A673 (cell line): Measurements from ENCODE around the gene NFKBIA. TPM values are rescaled to one million over a fixed set of nuclear protein-coding genes. Genes with fewer than 3 reads are reported as not detected.

Source experiments
- BruUV-seq: library from RNA; stranded (reverse); fragments of 400-500 nt; replicated peaks from 2 replicates; lab custom pipeline; 2021; lab: Mats Ljungman, UMichigan
- CTCF ChIA-PET: fragments of 300-600 bp; sonication (Branson Sonifier 250); formaldehyde crosslinking; loops from one replicate; lab custom pipeline; 2022; ENCODE audit warnings: antibody characterized with exemption; lab: Charles Lee
- POLR2A ChIA-PET: fragments of 300-600 bp; sonication (Branson Sonifier 250); formaldehyde crosslinking; loops from one replicate; lab custom pipeline; 2022; ENCODE audit warnings: antibody characterized with exemption; ENCODE audit not compliant: low non-redundant PET; lab: Charles Lee
- DNase-seq: peaks from one replicate; pipeline ENCODE4 v3.0.0-alpha.2; 2015; ENCODE audit warnings: low spot score
- H3K27ac ChIP-seq: fragments of 200-600 bp; sonication (generic); 2 replicates; pipeline ENCODE4 v1.5.1; 2016; ENCODE audit warnings: mixed run types, low read depth, mild to moderate bottlenecking, mixed read lengths, antibody characterized with exemption, low read length; ENCODE audit not compliant: poor library complexity, severe bottlenecking
- H3K27me3 ChIP-seq: fragments of 200-600 bp; sonication (generic); replicated peaks from 2 replicates; pipeline ENCODE4 v1.6.1; 2017; ENCODE audit warnings: mixed run types, low read depth, mild to moderate bottlenecking, mixed read lengths, antibody characterized with exemption, low read length; ENCODE audit not compliant: insufficient read depth, poor library complexity
- H3K36me3 ChIP-seq: fragments of 200-600 bp; sonication (generic); 2 replicates; pipeline ENCODE4 v1.6.1; 2016; ENCODE audit warnings: mixed run types, mild to moderate bottlenecking, mixed read lengths, antibody characterized with exemption, low read length; ENCODE audit not compliant: insufficient read depth, poor library complexity, severe bottlenecking
- H3K4me1 ChIP-seq: fragments of 200-600 bp; sonication (generic); 2 replicates; pipeline ENCODE4 v1.6.1; 2017; ENCODE audit warnings: mixed run types, mild to moderate bottlenecking, mixed read lengths, antibody characterized with exemption, low read length; ENCODE audit not compliant: insufficient read depth, poor library complexity, severe bottlenecking
- H3K4me3 ChIP-seq: fragments of 200-600 bp; sonication (generic); 2 replicates; pipeline ENCODE4 v1.5.1; 2016; ENCODE audit warnings: low read depth, mixed run types, mild to moderate bottlenecking, mixed read lengths, low read length; ENCODE audit not compliant: poor library complexity, severe bottlenecking
- H3K9me3 ChIP-seq: fragments of 200-600 bp; sonication (generic); 2 replicates; pipeline ENCODE4 v1.6.1; 2016; ENCODE audit warnings: mixed run types, low read depth, mild to moderate bottlenecking, mixed read lengths, antibody characterized with exemption, low read length; ENCODE audit not compliant: poor library complexity, severe bottlenecking
- EZH2 ChIP-seq: fragments of 200-600 bp; sonication (generic); IDR thresholded peaks from 2 replicates; pipeline ENCODE4 v1.6.1; 2017; ENCODE audit warnings: borderline replicate concordance, low read depth, mild to moderate bottlenecking, mixed read lengths, antibody characterized with exemption, low read length; ENCODE audit not compliant: poor library complexity, severe bottlenecking
- intact Hi-C: fragments of 100-400 bp; cut with micrococcal nuclease; formaldehyde crosslinking; loops from one replicate; pipeline ENCODE4 v1.10.0; 2022; ENCODE audit not compliant: unreplicated experiment
- total RNA-seq: library from RNA; stranded (reverse); gene quantifications from 2 replicates; pipeline ENCODE4 v1.2.3, GENCODE V29; 2021
- TF ChIP-seq, protein P1 (sequence below): fragments of 300-800, 200-600 bp; sonication (generic); conservative IDR thresholded peaks from 2 replicates; pipeline ENCODE4 v1.5.1; 2017; ENCODE audit warnings: low read depth, mild to moderate bottlenecking, antibody characterized with exemption, low read length, moderate library complexity, mixed read lengths

NFKBIA gene
- total RNA-seq, 1 experiment from 2014 or later, result 73.9 TPM

DNA sequence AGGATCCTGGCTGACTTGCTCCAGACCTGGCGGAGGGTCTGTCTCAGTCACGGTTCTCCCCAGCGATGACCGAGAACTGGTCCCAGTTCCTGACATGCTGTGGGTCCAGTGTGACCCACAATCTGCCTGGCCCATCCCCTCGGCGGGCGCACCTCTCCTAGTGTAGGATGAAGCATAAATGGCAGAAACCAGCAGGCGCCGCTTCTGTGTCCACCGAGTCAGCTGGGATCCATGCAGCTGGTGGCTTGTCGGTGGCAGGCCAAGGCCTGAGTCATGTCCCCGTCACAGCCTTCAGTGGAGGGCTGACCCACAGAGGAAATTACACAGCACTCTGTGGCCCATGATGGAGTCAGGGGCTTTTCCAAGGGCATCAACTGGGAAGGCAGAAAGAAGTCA is 38.5 kb downstream of the NFKBIA start:
- no peak for DNase-seq
- ChIA-PET CTCF (no interaction called here), POLR2A (no interaction called here)
- H3K36me3 ChIP-seq, result no peaks in the 10 kb centered on the region
- H3K27ac ChIP-seq, result no peak overlapping the region
- intact Hi-C loops, result no loop called here
- no peak for TF ChIP-seq EZH2
- TF ChIP-seq, protein P1, sequence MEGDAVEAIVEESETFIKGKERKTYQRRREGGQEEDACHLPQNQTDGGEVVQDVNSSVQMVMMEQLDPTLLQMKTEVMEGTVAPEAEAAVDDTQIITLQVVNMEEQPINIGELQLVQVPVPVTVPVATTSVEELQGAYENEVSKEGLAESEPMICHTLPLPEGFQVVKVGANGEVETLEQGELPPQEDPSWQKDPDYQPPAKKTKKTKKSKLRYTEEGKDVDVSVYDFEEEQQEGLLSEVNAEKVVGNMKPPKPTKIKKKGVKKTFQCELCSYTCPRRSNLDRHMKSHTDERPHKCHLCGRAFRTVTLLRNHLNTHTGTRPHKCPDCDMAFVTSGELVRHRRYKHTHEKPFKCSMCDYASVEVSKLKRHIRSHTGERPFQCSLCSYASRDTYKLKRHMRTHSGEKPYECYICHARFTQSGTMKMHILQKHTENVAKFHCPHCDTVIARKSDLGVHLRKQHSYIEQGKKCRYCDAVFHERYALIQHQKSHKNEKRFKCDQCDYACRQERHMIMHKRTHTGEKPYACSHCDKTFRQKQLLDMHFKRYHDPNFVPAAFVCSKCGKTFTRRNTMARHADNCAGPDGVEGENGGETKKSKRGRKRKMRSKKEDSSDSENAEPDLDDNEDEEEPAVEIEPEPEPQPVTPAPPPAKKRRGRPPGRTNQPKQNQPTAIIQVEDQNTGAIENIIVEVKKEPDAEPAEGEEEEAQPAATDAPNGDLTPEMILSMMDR, result no peak
- H3K4me3 ChIP-seq, result no peak overlapping the region
- peaks cover 13% of the 10 kb centered on the region for H3K4me1 ChIP-seq
- H3K27me3 ChIP-seq, result no peaks in the 10 kb centered on the region
- H3K9me3 ChIP-seq, result no peaks in the 10 kb centered on the region
- BruUV-seq, result no TSS peak

DNA sequence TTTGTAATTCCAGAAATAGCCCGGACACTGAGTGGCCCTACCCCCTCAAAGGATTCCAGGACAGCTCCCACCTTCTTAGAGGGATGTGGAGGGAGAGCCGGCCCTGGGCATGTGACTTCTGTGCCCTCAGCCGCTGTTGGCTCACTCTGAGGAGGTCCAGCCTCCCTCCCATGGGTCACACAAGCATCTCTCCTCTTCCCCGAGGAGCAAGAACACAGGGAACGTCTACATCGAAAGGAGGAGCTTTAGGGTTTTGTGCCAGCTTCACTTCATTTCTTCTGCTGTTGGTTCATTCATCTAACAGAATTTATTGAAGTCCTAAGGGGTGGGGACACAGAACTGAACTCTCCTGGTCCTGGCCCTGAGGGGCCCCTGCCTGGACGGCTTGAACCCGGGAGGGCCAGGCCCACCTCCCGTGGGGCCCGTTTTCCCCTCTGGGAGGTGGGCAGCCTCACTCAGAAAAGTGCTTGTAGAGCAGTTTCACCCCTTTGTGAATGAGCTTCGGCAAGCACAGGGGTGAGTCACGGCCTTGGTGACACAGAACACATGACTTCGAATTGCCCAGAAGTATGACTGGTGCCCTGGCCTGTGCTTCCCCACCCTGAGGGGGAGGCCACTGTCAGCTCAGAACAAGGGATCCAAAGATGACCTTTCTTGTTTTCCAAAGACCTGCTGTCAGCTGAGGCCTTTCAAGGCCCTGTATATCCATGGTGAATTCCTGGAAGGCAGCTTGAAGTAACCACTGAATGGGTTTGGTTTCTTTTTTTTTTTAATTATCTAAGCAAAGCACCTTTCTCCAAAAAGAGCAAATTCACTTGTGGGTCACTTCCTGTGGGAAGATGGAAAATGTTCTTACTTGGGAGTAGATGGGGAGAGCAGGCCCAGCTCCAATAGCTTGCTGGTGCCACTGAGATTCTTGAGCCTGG is 39.2 kb downstream of the NFKBIA start:
- Histone ChIP-seq H3K36me3 (no peaks in the 10 kb centered on the region), H3K27ac (no peak overlapping the region), H3K4me3 (no peak overlapping the region), H3K9me3 (no peaks in the 10 kb centered on the region), H3K27me3 (no peaks in the 10 kb centered on the region), H3K4me1 (peaks cover 13% of the 10 kb centered on the region)
- intact Hi-C loops, result no loop called here
- BruUV-seq, result no TSS peak
- DNase-seq, result no peak
- ChIA-PET CTCF (no interaction called here), POLR2A (interaction anchor here (0.7 kb wide), 1 partner anchor 22 kb away, joined by 3 read pairs; no protein-coding TSS in a partner anchor)
- TF ChIP-seq, protein P1, result no peak
- no peak for TF ChIP-seq EZH2

DNA sequence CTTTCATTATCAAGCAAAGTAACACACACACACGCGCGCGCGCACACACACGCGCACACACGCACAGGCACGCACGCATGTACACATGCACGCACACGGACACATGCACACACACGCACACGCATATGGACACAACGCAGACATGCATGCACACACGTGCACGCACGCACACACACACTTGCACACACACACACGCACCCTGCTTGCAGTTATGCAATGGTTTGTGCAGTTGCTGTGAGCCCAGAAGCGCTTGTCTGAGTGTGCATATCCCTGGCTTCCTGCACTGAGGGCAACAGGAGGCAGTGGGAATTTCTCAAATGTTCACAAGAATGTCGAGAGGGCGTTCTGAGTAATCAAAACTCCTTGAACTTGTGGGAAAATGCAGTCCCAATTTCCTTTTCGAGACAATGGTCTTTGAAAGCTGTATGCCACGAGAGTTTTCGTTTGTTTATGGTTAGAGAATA is 41.6 kb downstream of the NFKBIA start:
- Histone ChIP-seq H3K9me3 (no peaks in the 10 kb centered on the region), H3K4me1 (peaks cover 11% of the 10 kb centered on the region), H3K27me3 (no peaks in the 10 kb centered on the region), H3K36me3 (no peaks in the 10 kb centered on the region), H3K4me3 (no peak overlapping the region), H3K27ac (no peak overlapping the region)
- ChIA-PET CTCF (no interaction called here), POLR2A (no interaction called here)
- no peak for DNase-seq
- TF ChIP-seq, protein P1, result no peak
- TF ChIP-seq EZH2, result no peak
- no TSS peak for BruUV-seq
- intact Hi-C loops, result no loop called here
